Mucosa of rectum (tissue), 2 donors: ENCODE data around the gene MEG3.

Experiments used
- H3K27ac ChIP-seq, 2 donors: one replicate each; pipeline ENCODE4 v1.7.0; 2013; ENCODE audit warnings: inconsistent platforms in 2 of 2, low read depth in 2 of 2, low read length in 2 of 2
- H3K27me3 ChIP-seq, 2 donors: one replicate each; pipeline ENCODE4 v1.7.0; 2013; ENCODE audit warnings: low read length in 2 of 2; ENCODE audit not compliant: control insufficient read depth in 2 of 2, insufficient read depth in 2 of 2
- H3K36me3 ChIP-seq, 2 donors: one replicate each; pipeline ENCODE4 v1.7.0; 2013; ENCODE audit warnings: low read length in 2 of 2; ENCODE audit not compliant: control insufficient read depth in 2 of 2, insufficient read depth in 2 of 2
- H3K4me1 ChIP-seq, 2 donors: one replicate each; pipeline ENCODE4 v1.7.0; 2013; ENCODE audit warnings: low read length in 2 of 2, mild to moderate bottlenecking in 1 of 2; ENCODE audit not compliant: control insufficient read depth in 2 of 2, insufficient read depth in 2 of 2
- H3K4me3 ChIP-seq, 2 donors: one replicate each; pipeline ENCODE4 v1.7.0; 2013; ENCODE audit warnings: low read length in 2 of 2
- H3K9ac ChIP-seq, 2 donors: one replicate each; pipeline ENCODE4 v1.7.0; 2013; ENCODE audit warnings: low read length in 2 of 2, low read depth in 1 of 2, mild to moderate bottlenecking in 1 of 2
- H3K9me3 ChIP-seq, 2 donors: one replicate each; pipeline ENCODE4 v1.7.0; 2013; ENCODE audit warnings: low read length in 2 of 2; ENCODE audit not compliant: control insufficient read depth in 2 of 2
- donor health status: healthy.
- donor health status: Normal muscosa, but diverticular disease.

The MEG3 gene

DNA sequence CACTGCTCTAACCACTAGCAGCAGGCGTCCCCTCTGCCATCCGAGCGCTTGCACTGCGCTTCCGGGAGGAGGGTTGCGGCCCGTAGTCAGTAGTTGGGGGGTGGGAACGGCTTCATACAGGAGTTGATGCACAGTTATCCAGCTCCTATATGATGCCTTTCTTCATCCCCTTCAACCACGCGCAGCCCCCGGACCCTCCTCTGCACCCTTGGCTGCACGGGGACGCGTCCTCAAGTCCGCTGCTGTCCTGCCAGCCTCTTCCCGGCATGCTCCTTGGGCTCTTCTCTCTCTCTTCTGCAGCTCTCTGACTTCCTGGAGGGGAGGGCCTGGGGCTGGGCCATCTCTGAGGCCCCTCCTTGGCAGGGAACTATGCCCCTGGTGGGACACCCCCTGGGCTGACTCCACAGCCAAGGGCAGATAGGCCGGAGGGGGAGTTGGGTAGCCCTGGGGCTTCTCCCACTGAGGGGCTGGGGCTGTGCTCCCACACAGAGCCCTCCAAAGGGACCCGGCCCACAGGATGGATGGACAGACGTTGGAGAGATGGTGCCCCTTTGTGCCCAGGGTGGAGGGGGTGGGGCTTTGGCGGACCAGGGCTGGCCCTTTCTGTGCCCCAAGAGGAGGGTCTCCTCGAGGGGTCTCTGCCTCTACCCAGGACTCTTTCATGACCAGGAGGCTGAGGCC lies 48.6 kb downstream of the MEG3 start:
- H3K4me3 ChIP-seq = no peak overlapping the region
- H3K4me1 ChIP-seq = no peaks in the 10 kb centered on the region
- no peaks in the 10 kb centered on the region for H3K9me3 ChIP-seq
- no peaks in the 10 kb centered on the region for H3K27me3 ChIP-seq
- H3K9ac ChIP-seq = no peak overlapping the region
- H3K36me3 ChIP-seq = no peaks in the 10 kb centered on the region
- no peak overlapping the region for H3K27ac ChIP-seq

DNA sequence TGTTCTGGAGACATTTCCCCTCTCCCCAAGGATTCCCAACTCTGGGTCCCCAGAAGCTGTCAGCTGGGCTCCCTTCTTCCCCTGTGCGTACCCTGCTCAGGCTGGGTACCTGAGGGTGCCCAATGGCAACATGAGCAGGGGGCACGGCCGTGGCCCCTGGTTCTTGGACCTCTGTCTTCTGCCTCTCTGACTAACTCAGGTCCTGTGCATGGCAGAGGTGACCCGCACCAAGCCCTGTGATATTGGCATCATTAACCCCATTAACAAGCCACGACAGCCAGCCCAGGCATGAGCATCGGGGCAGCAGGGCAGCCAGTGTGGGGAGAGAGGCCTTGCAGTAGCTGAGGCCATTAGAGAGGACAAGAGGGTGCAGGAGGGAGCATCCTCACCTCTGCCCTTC lies 49.2 kb downstream of the MEG3 start:
- Histone ChIP-seq H3K9me3 (no peaks in the 10 kb centered on the region), H3K36me3 (no peaks in the 10 kb centered on the region), H3K4me1 (no peaks in the 10 kb centered on the region), H3K9ac (no peak overlapping the region), H3K4me3 (no peak overlapping the region), H3K27ac (no peak overlapping the region), H3K27me3 (no peaks in the 10 kb centered on the region)

DNA sequence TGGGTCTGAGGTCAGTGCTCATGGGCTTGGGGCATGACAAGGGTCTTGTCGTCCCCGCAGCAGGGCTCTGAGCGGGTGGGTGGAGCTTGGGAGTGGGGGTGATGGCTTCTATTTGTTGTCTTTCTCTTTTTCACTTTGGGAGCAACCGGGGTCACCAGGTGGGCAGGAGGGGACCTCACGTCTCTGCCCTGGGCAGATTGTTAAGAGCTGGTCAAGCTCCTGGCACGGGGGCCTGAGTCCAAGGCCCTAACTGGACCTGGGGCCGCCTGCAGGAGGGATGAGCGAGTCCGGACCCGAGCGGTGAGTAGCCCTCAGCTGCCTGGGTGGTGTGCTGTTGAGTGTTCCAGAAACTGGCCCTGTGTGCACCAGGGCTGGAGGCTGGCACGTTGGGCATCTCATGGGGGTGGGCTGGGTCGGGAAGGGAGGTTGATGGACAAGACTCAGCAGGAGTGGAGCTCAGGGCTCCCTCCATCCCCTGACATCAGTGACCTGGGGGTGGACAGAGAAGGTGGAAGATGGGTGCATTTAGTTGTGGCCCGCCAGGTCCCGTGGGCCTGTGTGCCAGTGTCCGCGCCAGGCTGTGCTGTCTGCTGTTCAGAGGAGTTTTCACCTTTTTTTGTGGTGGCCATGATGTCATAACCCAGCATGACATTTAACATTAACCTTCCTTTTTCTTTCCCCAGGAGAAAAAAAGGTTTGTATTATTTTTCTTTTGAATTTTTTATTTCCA lies 50.1 kb downstream of the MEG3 start:
- H3K4me1 ChIP-seq = no peaks in the 10 kb centered on the region
- no peaks in the 10 kb centered on the region for H3K27me3 ChIP-seq
- no peaks in the 10 kb centered on the region for H3K9me3 ChIP-seq
- H3K36me3 ChIP-seq = no peaks in the 10 kb centered on the region
- no peak overlapping the region for H3K9ac ChIP-seq
- H3K4me3 ChIP-seq = no peak overlapping the region
- no peak overlapping the region for H3K27ac ChIP-seq

DNA sequence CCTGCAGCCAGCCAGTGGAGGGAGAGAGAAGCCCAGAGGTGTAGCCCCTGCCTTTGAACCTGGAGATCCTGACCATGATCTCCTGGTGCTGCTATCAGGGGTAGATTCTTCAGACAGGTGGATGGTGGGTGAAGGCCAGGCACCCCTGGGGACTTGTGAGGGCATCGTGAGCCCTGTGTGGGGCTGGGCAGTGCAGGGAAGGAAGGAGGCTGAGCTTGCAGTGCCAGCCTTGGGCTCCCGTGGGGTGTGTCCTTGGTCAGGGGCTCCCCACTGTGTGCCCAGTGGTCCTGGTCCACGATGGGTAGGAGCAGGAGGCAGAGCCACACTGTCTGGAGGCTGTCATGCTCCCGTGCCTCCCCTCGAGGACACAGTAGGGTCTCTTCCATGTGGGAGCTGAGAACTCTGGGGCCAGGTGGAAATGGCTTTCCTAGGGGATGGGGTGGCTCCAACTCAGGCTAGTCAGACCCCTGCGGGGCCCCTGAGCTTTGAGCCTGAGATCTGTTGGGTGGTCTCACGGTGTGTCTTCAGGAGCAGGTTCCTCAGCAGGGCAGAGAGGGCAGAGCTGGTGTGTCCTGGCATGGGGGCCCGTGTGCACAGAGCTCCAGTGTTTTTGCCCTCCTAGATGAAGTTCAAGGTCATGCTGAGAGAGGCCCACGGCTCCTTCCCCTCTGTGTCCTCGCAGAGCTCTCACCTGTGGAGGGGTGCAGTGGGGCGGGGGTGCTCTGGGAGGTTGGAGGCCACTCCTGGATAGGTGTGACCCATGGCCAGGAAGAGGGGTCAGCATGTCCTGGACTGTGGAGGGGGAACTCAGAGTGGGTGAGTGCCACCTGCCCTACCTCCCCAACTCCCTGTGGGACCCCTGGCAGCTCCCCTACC lies 52.6 kb downstream of the MEG3 start:
- no peak overlapping the region for H3K27ac ChIP-seq
- peaks cover 0 to 3% of the 10 kb centered on the region in 2 donors for H3K36me3 ChIP-seq
- H3K27me3 ChIP-seq = no peaks in the 10 kb centered on the region
- peaks cover 0 to 2% of the 10 kb centered on the region in 2 donors for H3K9me3 ChIP-seq
- no peak overlapping the region for H3K9ac ChIP-seq
- no peaks in the 10 kb centered on the region for H3K4me1 ChIP-seq
- no peak overlapping the region for H3K4me3 ChIP-seq

DNA sequence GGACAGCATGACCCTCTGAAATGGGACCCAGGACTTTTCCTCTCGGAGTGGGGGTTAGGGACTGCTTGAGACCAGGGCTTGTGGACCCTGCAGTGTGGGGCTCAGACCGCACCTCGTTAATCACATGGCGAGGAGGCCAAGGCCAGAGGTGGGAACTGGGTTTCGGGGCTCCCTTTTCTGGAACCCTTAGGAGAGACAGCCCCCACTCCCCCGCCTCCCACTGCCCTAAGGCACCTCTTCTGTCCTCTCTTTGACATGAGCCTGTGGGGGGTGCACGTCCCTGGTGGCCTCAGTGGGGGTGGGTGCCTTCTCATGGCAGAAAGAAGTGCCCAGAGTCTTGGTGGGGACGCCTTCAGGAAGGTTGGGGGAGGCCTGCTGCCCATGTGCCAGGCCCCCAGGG lies 53.3 kb downstream of the MEG3 start:
- peaks cover 0 to 2% of the 10 kb centered on the region in 2 donors for H3K9me3 ChIP-seq
- no peaks in the 10 kb centered on the region for H3K4me1 ChIP-seq
- H3K27me3 ChIP-seq = no peaks in the 10 kb centered on the region
- H3K4me3 ChIP-seq = no peak overlapping the region
- no peak overlapping the region for H3K9ac ChIP-seq
- H3K27ac ChIP-seq = no peak overlapping the region
- peaks cover 0 to 3% of the 10 kb centered on the region in 2 donors for H3K36me3 ChIP-seq

DNA sequence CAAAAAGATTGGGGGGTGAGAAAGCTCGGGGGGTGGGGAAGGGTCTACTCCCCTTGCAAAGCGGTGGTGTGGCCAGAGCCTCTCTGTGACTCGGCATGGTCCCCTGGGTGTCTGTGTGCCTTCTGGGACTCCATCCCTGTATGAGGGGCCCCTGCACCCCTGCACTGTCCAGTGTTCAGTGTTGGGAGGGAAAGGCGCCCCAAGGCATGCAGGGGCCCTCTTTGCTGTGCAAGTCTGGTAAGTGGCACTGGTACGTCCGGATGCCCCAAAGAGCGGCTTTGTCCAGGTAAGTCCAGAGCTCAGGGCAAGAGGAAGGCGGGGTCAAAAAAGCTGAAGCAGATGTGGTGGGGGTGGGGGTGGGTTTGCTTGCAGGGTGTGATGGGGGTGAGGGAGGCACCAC lies 53.9 kb downstream of the MEG3 start:
- H3K27ac ChIP-seq = no peak overlapping the region
- H3K4me1 ChIP-seq = no peaks in the 10 kb centered on the region
- no peak overlapping the region for H3K4me3 ChIP-seq
- H3K9me3 ChIP-seq = peaks cover 0 to 2% of the 10 kb centered on the region in 2 donors
- H3K9ac ChIP-seq = no peak overlapping the region
- no peaks in the 10 kb centered on the region for H3K27me3 ChIP-seq
- peaks cover 0 to 3% of the 10 kb centered on the region in 2 donors for H3K36me3 ChIP-seq

DNA sequence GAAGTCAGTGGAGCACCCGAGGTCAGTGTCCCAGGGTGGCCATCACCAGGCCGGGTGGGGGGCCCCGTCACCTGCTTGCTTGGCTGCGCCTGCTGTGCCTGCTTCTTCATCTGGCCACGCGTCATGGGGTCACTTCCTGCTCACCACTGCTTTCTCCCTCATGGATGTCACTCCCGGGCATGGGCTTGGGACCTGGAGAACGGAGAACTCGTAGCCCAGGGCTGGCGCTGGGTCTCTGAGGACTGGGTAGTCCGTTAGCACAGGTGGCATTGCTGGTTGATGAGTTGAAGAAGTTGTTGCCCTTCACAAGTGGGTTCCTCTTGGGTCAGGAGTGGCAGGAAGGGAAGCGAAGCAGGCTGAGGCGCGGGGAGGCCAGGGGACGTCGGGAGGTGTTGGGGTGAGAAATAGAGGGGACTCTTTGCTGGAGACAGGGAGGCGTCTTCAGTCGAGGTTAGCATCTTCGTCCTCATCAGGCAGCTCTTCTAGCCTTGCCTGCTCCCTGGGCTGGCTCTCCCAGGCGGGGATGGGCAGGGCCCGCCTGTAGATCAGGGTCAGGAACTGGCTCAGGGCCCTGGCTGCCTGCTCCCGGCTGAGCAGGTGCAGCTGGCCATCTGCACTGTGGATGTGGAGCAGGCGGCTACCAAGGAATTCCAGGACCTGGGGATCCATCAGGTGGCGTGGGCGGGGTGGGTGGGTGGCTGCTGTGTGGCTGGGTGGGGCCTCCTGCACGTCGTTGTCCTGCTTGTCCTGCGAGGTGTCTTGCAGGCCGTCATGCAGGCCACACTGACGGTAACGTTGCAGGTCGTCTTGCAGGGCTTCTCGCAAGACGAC lies 54.6 kb downstream of the MEG3 start:
- H3K4me1 ChIP-seq = no peaks in the 10 kb centered on the region

DNA sequence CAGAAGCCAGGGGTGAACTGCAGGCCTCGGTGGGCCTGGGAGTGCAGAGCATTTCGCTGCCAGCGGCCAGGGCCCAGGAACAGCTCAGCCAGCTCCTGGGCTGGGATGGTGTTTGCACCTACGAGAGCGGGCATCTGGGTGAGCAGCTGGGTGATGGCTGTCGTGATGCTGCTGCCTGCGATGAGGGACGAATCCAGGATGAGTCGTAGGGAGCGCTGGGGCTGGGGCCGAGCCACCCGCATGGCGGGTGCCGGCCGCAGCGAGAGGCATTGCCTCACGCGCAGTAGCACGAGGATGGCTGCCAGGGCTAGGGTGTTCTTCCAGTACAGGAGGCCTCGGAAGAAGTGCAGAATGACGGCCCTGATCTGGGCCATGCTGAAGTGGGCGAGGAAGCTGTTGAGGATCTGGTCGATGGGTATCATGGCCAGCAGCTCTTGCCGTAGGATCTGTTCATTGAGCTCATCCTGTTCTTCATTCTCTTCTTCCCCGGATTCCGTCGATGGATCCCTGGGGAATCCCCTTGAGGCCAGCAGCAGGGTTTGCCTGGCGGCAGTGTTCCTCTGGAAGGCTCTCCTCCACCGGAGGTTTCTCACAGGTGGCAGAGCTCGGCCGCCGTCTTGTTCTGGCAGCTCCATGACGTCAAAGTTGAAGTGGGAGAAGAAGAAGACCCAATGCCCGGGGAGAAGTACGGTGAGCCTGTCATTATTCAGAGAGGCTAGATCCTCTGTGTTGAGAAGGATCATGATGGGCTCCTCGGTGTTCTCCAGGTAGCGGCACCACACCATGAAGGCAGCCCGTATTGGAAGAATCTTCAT lies 55.5 kb downstream of the MEG3 start:
- H3K4me3 ChIP-seq = no peak overlapping the region
- H3K27me3 ChIP-seq = no peaks in the 10 kb centered on the region
- H3K27ac ChIP-seq = no peak overlapping the region
- peaks cover 0 to 2% of the 10 kb centered on the region in 2 donors for H3K9me3 ChIP-seq
- peaks cover 0 to 3% of the 10 kb centered on the region in 2 donors for H3K36me3 ChIP-seq
- H3K9ac ChIP-seq = no peak overlapping the region
- H3K4me1 ChIP-seq = no peaks in the 10 kb centered on the region

More for the DNA sequence above, 54.6 kb downstream of the MEG3 start:
- H3K9me3 ChIP-seq = peaks cover 0 to 2% of the 10 kb centered on the region in 2 donors
- H3K27me3 ChIP-seq = no peaks in the 10 kb centered on the region
- no peak overlapping the region for H3K4me3 ChIP-seq
- H3K36me3 ChIP-seq = peaks cover 0 to 3% of the 10 kb centered on the region in 2 donors
- no peak overlapping the region for H3K27ac ChIP-seq
- no peak overlapping the region for H3K9ac ChIP-seq
